CD4-positive, alpha-beta T cell treated with Interleukin-17A for 4 hours (primary cell): ENCODE results near the gene XRCC4.
"Not testable (repeated sequence)": the region's sequence is repeated elsewhere in the genome, so short reads cannot be mapped to it uniquely, and the experiment has no call there.

Experiments used
- DNase-seq: peaks from one replicate; pipeline ENCODE4 v3.0.0-alpha.2; 2020; ENCODE audit warnings: mixed read lengths

The XRCC4 gene

DNA sequence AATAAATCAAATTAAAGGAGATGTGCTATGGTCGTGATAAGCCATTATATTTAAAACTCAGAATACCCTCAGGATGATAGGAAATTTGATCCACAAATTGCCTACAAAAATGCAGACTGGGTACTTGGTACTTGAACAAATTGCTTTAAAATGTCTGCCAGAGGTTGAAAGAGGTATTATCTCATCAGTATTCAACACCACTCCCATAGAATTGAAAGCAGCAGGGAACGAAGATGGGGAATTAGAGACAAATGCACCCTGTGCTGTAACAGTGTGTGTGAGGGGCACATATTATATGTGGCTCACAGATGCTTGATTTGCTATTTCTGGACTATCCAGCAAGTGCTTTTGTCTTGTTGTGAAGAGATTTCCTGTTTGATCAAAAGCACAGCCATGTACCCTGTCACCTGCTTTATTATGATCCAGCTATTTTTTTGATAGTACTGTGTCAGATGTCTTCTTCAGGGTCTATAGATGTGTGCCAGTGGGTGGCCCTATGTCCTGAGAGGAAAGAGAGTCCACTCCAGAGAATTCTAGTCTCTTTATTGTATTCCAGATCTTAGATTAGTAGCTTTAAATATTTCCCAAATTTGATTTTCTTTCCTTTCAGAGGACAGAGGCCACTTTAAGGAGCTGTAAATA, 120.1 kb downstream of the XRCC4 start:
- no peak for DNase-seq

DNA sequence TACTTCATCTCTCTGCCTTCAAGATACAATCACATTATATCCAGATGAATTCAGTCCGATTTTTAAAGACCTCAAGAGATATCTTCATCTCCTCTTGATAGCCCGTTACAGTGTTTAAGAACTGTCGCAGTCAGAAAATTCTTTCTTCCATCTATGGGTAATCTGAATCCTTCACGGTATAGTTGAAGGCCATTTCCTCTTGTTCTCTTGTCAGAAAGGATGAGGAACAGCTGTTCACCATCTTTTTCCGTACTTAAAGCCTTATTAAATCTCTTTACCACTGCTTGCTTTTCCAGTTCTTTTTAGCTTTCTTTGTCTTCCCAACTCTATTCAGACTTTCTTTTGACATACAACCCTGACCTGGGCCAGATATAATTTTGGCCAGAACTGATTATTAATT, 121.8 kb downstream of the XRCC4 start:
- no peak for DNase-seq

DNA sequence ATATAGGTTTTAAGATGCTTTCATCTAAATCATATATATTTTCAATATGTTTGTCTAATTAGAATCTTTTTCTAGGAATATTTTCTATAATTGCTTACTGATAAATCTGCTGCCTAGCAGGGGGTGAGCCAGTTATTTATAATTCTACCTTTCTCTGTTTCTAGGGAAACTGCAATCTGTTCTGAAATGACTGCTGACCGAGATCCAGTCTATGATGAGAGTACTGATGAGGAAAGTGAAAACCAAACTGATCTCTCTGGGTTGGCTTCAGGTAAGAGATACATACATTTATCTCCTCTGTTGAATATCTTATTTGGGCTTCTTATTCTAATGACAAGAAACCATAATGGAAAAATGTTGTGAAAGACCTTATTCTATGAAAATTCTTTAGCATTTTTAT, 127.3 kb downstream of the XRCC4 start:
- no peak for DNase-seq

DNA sequence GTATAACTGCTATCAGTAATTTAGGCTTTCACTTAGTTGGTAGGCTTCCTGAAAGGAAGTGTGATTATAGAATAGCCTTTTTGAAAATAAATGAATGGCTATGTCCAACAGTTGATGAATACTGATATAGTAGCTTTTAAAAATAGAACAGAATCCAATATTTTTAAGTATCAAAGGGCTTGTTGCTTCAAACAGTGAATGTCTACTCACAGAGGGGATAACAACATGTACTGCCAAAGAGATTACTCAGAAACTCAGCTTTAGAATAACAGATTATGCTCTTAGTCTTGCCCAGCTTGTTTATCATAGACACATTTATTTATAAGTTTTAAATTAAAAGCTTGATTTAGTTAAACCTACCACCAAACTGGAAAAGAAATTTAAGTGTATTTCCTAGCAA, 132.6 kb downstream of the XRCC4 start:
- no peak for DNase-seq

DNA sequence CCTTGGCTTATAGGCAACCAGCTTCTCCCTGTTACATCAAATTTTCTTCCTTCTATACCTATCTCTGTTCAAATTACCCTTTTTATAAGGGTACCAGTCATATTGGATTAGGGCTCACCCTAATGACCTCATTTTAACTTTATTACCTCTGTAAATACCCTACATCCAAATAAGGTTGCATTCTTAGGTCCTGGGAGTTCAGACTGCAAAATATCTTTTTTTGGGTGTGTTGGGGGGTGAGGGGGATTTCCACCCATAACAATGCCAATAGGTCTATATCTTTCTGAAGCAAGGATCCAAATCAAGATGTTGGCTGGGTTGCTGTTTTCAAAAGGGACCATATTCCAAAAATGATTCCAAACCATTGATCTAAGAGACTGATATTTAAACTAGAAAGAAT, 141.7 kb downstream of the XRCC4 start:
- DNase-seq, result no peak

GRCh38 chr5:83219495-83219894, 142.1 kb downstream of the XRCC4 start:
- no peak for DNase-seq

DNA sequence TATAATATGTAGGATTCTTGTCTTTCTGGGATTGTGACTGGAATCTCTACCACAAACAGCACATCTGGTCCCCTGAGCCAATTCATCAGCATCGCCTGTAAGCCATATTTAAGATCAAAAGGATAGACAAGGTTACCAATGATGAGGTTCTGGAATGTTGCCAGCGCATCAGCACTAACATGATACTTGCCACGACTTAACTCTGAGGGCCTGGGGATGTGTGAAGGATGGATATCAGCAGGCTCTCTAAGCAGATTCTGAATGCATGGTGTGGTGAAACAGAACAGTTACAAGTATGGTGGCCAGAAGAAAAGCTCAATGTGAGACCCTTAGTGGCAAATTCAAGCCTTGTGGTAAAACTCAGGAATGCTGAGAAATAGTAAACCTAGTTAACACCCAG, 143.0 kb downstream of the XRCC4 start:
- DNase-seq, result no peak

DNA sequence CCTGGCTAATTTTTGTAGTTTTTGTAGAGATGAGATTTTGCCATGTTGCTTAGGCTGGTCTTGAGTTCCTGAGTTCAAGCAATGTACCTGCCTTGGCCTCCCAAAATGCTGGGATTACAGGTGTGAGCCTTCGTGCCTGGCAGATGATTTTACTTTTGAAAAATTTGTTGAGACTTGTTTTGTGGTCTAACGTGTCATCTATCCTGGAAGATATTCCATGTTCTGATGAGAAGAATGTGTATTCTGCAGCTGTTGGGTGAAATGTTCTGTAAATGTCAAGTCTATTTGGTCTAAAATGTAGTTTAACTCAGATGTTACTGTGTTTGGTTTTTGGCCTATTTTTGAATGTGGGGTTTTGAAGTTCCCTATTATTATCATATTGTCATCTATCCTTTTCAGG, 145.6 kb downstream of the XRCC4 start:
- DNase-seq, result no peak

DNA sequence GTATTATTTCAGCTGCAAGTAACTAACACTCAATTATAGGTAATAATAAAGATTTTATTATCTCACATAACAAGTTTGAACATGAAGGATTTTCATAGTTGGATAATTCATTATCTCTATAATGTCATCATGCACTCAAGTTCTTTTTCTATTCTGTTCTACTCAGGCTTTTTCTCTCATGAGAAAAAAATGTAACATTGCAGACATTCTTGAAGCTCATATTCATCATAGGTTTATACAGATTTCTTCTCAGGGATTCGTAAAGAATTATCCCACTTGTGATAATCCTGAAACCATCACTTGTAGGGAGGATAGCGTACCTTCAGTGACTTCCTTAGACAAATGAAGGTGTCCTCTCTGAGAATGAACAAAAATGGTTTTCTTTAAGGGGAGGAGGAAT, 150.3 kb downstream of the XRCC4 start:
- DNase-seq, result no peak

GRCh38 chr5:83230511-83230910, 153.2 kb downstream of the XRCC4 start:
- no peak for DNase-seq

DNA sequence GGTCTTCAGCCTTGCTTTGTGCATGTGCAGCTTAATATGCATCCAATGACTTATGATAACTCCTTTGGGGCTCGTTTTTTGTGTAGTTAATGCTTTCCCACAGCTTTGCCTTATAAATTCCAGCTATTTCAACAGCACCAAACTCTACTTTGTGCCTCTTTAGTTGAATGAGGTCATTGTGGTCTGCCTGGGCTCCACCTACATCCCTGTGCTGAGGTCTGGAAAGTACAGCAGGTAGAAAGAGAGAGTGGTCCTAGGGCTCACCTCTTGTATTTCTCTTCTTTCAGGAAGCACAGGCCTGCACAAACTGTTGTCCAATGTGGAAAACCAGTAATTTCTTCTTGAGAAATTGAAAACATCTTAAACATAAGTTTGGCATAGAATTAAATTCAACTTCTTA, 167.2 kb downstream of the XRCC4 start:
- no peak for DNase-seq

DNA sequence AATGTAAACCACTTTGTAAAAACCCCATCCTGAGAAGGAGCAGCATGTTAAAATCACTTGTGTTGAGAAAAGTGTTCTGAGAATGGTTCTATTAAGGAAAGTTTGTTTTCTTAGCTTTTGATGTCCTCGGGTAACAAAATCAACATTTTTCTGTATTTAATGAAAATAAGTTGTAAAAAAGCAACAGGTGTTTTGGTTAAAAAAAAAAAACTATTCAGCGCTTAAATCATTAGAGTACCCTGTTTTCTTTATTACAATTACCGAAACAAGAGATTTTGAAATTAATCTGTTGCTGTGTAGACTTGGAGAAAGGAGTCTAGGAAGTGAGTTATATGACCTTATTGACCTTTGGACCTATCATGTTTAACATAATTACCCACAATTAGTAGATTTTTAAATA, 167.7 kb downstream of the XRCC4 start:
- DNase-seq, result no peak

- no peak for DNase-seq
Measured at GRCh38 chr5:83246071-83246470, 168.7 kb downstream of the XRCC4 start.

DNA sequence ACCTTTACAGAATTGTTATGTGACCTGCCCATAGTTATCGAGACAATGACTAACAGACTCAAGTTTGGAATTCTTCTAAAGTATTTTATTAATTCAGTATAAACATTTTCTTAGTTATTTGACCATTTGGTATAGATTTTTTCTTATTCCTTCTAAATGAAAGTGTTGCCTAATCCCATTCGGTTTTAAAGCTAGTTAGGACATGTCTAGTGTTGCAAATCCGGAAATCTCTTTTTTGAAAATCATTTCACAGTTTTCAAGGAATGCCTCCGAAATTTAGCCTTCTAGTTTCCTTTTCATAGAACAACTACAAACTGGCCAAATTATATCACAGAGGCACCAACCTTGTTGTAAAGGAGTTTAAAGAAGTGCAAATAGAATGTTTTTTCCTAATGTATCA, 171.8 kb downstream of the XRCC4 start:
- no peak for DNase-seq

GRCh38 chr5:83251849-83252248, 174.5 kb downstream of the XRCC4 start:
- no peak for DNase-seq

- no peak for DNase-seq
Measured at GRCh38 chr5:83253720-83254119, 176.4 kb downstream of the XRCC4 start.

DNA sequence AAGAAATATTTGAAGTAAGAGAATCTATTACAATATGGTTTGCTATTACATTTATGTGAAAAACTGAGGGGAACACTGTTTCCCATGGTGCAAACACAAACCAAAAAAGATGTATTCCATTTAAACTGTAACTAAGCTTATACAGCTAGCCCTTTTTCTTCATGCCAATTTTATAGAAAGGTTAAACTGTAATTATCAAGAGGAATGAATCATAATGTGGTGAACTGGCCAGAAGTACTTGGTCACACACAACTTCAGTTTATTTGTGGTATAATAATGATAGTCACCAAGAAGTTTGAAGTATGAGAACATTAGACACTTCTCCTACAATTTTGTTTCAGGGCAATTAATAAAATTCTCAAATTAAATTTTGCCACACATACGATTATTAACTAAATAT, 177.9 kb downstream of the XRCC4 start:
- no peak for DNase-seq

DNA sequence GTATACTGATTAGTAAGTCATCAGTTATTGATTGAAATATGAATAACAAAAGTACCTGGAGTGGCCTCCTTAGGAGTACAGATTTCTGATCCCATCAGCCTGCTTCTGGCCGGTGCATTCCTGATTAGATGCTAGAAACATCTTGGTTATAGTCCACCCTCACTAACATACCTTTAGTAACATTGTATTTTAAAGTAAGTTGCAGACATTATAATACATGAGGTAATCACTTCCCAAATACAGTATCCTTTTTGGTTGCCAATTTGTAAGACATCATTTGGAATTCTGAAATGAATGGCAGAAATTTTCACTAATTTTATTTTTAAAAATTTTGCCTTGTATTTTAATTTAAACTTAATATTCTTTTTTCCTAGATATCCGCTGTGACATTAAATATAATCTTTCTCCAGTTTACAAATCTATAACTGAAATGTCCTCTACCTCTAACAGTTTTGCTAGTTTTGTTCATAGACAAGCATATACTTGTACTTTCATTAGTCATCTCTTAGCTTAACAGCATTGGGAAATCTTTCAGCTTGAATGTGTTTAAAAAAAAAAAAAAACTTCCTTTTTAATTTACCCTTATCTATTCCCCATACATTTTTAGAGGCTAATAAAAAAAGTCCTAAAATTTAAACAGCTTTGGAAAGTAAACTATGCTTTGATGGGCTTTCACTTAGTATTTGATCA, 178.9 kb downstream of the XRCC4 start:
- DNase-seq, result no peak

DNA sequence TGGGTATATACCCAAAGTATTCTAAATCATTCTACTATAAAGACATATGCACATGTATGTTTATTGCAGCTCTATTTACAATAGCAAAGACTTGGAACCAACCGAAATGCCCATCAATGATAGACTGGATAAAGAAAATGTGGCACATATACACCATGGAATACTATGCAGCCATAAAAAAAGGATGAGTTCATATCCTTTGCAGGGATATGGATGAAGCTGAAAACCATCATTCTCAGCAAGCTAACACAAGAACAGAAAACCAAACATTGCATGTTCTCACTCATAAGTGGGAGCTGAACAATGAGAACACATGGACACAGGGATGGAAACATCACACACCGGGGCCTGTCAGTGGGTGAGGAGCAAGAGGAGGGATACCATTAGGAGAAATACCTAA, 180.3 kb downstream of the XRCC4 start:
- DNase-seq, result not testable (repeated sequence)

GRCh38 chr5:83265318-83265717, 188.0 kb downstream of the XRCC4 start:
- no peak for DNase-seq

DNA sequence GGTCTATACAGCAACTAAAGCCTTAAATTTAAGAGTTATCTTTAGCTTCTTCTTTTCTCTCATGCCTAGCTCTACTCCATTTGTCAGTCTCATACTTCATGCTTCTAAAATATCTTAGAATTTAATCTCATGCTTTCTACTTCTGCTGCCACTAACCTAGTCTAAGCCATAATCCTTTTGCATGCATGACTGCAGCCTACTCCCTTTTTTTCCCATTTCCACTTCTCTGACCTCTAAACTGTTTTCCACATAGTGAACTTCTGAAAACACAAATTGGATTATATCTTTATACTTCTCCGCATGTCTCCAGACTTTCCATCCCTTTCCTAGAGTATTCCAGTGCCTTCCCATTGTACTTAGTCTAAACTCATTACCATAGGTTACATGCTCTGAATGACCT, 193.0 kb downstream of the XRCC4 start:
- DNase-seq, result no peak

DNA sequence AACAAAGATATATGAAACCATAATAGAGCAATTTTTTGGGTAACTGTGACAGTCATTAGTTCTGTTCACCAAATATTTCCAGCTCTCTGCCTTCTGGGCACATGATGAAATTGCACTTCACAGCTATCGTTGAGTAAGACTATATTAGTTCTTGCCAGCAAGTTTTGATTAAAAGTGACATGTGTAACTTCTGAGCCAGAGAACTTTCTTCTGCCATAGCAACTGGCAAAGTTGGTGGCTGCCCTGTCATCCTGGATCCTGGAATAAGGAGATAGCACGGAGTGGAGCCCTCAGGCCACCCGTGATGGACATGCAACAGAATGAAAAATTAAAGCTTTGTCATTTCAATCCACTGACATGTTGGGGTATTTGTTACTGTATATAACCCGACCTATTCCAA, 199.8 kb downstream of the XRCC4 start:
- DNase-seq, result no peak

DNA sequence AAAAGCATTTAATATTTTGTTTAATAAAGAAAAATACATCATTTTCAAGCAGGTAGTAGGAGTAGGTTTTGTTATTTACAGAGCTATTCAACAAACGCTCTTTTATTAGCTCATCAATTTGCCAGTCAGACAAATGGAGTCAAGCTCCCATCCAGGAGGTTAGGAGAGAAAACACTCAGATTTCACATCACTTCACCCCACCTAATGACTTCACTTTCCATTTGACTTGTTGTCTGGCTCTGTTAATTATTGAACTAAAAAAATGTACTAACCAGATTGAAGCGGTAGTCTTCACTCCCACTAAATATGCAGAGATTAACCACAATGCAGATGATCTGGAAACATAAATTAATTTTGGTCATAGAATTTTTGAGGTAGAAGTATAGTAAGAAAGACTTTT, 200.6 kb downstream of the XRCC4 start:
- no peak for DNase-seq

DNA sequence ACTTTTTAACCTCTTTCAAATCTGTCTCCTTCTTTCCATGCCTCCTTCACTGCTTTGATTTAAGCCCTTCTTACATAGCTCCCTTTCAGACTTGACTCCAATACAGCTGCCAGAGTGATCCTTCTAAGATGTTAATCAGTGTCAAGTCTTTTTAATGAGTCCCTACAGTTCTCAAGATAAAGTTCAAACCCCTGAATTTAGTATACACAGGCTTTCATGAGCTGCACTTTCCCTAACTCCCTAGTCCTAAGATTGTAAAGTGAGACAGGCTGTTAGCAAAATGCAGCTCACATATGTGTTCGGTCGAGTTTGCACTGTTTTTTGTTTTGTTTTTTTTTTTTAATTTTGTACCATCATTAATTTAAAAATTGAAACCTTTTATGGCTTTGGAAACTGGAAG, 203.8 kb downstream of the XRCC4 start:
- no peak for DNase-seq

- DNase-seq, result no peak
Measured at GRCh38 chr5:83281658-83282057, 204.3 kb downstream of the XRCC4 start.
